Measurements from ENCODE around the gene TM4SF1. TPM values are rescaled to one million over a fixed set of nuclear protein-coding genes. Genes with fewer than 3 reads are reported as not detected.

The TM4SF1 gene
- total RNA-seq, 2 donors from 2014 or later = 0.83 TPM; not detected in 1

GRCh38 chr3:149403443-149403842, 26.0 kb upstream of the TM4SF1 start:
- Mint-ChIP-seq H3K27ac (no peak overlapping the region), H3K4me1 (no peaks in the 10 kb centered on the region), H3K4me3 (no peak overlapping the region), H3K36me3 (ENCODE audit: low read depth) (no peaks in the 10 kb centered on the region), H3K27me3 (peaks cover 11% of the 10 kb centered on the region)
- DNase-seq = no peak
- ATAC-seq = no peak
- H3K9me3 ChIP-seq (ENCODE audit: control insufficient read depth, low read length, poor library complexity, severe bottlenecking) = no peaks in the 10 kb centered on the region

DNA sequence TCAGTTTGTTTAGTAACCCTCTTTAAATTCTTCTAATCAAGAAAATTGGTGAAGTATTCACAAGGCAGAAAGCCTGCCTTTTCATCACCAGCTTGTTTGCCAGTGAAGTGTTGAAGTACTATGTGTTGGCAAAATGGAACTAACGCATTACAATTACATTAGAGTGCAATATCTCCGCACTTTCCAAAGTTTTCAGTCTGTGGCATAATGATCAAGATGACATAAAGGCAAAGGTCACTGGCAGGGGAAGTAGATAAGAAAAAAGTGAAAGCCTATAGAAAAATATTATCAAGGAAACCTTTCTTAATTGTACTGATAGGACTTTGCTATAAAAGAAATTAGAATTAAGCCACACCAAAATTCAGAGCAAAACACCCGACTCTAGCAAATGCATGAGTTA, 25.0 kb upstream of the TM4SF1 start:
- no peak overlapping the region for H3K4me3 Mint-ChIP-seq
- H3K9me3 ChIP-seq (ENCODE audit: control insufficient read depth, low read length, poor library complexity, severe bottlenecking) = no peaks in the 10 kb centered on the region
- no peaks in the 10 kb centered on the region for H3K4me1 Mint-ChIP-seq
- H3K27ac Mint-ChIP-seq = no peak overlapping the region
- H3K27me3 Mint-ChIP-seq = peaks cover 9% of the 10 kb centered on the region
- H3K36me3 Mint-ChIP-seq (ENCODE audit: low read depth) = no peaks in the 10 kb centered on the region
- ATAC-seq (no peak), DNase-seq (no peak)

GRCh38 chr3:149401926-149402310, 24.5 kb upstream of the TM4SF1 start:
- Mint-ChIP-seq H3K27ac (no peak overlapping the region), H3K36me3 (ENCODE audit: low read depth) (no peaks in the 10 kb centered on the region), H3K4me3 (no peak overlapping the region), H3K27me3 (peaks cover 11% of the 10 kb centered on the region), H3K4me1 (no peaks in the 10 kb centered on the region)
- ATAC-seq = no peak
- no peak for DNase-seq
- H3K9me3 ChIP-seq (ENCODE audit: control insufficient read depth, low read length, poor library complexity, severe bottlenecking) = no peaks in the 10 kb centered on the region

DNA sequence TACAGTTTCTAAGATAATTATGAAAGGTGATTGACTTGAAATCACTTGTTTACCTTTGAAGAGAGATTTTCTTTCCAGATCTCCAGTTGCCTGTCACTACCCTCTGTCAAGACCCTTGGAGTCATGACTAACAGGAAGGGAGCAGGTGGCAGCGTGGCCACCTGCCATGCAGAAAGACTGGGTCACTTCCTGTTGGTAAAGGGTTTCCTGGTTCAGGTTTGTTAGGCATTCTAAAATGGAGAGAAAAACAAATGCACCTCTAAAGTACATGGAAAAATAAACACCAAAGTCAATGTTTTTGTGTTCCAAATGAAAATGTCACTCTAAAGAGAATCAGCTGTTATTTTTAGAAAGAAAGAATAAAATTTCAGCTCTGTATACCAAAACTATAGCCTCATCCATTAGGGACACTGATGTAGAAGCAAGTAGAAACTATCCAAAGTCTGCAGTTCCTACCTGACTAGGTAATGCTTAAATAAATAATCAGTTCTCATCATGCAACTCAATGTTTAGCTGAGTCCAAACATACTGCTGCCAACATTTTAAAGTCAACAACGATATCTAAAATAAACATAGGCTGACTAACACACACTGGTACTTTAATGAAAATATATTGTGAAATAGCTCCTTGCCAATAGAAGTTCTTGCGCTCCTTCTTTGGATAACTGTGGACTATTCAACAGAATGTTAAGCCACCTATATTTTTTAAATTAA, 23.9 kb upstream of the TM4SF1 start:
- Mint-ChIP-seq H3K36me3 (ENCODE audit: low read depth) (no peaks in the 10 kb centered on the region), H3K27me3 (peaks cover 15% of the 10 kb centered on the region), H3K4me1 (no peaks in the 10 kb centered on the region), H3K27ac (no peak overlapping the region), H3K4me3 (no peak overlapping the region)
- H3K9me3 ChIP-seq (ENCODE audit: control insufficient read depth, low read length, poor library complexity, severe bottlenecking) = no peaks in the 10 kb centered on the region
- ATAC-seq (no peak), DNase-seq (no peak)

GRCh38 chr3:149400645-149401044, 23.2 kb upstream of the TM4SF1 start:
- DNase-seq (no peak), ATAC-seq (no peak)
- no peaks in the 10 kb centered on the region for H3K9me3 ChIP-seq (ENCODE audit: control insufficient read depth, low read length, poor library complexity, severe bottlenecking)
- Mint-ChIP-seq H3K27ac (no peak overlapping the region), H3K27me3 (peaks cover 15% of the 10 kb centered on the region), H3K4me1 (no peaks in the 10 kb centered on the region), H3K36me3 (ENCODE audit: low read depth) (no peaks in the 10 kb centered on the region), H3K4me3 (no peak overlapping the region)

- Mint-ChIP-seq H3K27me3 (peaks cover 15% of the 10 kb centered on the region), H3K4me3 (no peak overlapping the region), H3K36me3 (ENCODE audit: low read depth) (no peaks in the 10 kb centered on the region), H3K27ac (no peak overlapping the region), H3K4me1 (no peaks in the 10 kb centered on the region)
- ATAC-seq (no peak), DNase-seq (no peak)
- no peaks in the 10 kb centered on the region for H3K9me3 ChIP-seq (ENCODE audit: control insufficient read depth, low read length, poor library complexity, severe bottlenecking)
Measured at GRCh38 chr3:149398296-149398695, 20.8 kb upstream of the TM4SF1 start.

GRCh38 chr3:149397528-149397927, 20.1 kb upstream of the TM4SF1 start:
- Mint-ChIP-seq H3K4me3 (no peak overlapping the region), H3K27me3 (peaks cover 20% of the 10 kb centered on the region), H3K4me1 (no peaks in the 10 kb centered on the region), H3K27ac (no peak overlapping the region), H3K36me3 (ENCODE audit: low read depth) (no peaks in the 10 kb centered on the region)
- no peak for ATAC-seq
- DNase-seq = no peak
- H3K9me3 ChIP-seq (ENCODE audit: control insufficient read depth, low read length, poor library complexity, severe bottlenecking) = no peaks in the 10 kb centered on the region

DNA sequence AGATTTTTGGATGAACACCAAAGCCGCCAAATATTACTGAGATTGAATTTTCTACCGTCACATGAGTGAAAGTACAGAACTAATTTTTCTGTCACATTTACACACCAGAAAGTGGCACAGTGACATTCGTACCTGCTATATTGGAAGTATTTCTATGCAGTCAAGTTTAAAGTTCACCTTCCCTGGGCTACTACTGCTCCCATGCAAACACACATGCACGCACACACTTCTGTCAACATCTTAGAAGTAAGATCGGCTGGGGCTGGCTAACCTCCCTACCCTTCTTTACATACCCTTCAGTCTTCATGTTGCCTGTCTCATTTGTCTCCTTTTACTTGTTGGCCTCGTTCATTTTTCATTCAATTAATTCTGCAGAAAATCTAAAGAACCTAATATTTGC, 19.0 kb upstream of the TM4SF1 start:
- Mint-ChIP-seq H3K27ac (no peak overlapping the region), H3K4me3 (no peak overlapping the region), H3K4me1 (no peaks in the 10 kb centered on the region), H3K27me3 (peaks cover 22% of the 10 kb centered on the region), H3K36me3 (ENCODE audit: low read depth) (no peaks in the 10 kb centered on the region)
- no peak for ATAC-seq
- no peaks in the 10 kb centered on the region for H3K9me3 ChIP-seq (ENCODE audit: control insufficient read depth, low read length, poor library complexity, severe bottlenecking)
- no peak for DNase-seq

DNA sequence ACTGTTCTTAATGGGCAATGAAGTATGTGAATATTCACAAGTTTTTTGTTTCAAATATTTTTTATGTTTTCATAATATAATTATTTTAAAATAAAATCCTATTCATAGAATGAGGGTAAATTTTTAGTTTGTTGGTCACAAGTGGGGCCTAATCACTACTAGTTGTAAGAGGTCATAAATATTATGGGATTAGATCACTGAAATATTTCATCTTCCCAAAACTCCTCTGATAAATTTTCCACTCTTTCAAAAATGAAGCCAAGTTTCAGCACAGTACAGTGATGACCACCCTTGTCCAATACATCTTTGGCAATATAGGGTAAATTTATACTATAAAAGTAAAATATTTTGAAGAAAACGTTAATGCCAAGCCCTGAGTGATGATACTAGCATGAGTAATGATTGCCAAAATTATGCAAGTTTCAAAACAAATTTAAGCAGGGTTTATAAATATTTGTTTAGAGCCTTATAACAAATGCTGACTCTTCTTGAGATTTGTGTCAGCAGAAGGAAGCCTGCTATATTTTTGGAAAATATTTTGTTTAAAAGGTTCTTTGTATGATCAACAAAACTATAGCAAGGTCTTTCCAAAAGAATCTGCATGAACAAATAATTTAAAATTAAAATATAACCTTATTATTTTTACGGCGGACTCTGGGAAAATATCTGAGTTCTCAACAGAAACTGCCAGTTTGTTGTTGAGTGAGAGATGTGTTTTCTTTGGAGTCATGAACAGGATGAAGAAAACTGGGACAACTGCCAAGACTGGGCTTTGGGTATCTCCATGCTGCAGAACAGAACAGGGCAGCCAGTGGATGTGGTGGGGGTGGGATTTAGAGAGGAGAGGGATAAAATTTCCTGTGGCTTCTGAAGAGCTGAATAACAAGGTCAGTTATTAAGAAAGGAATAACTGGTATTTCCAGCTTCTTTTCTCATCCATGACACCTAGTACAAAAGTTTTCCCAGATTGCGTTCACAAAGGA, 17.9 kb upstream of the TM4SF1 start:
- no peaks in the 10 kb centered on the region for H3K9me3 ChIP-seq (ENCODE audit: control insufficient read depth, low read length, poor library complexity, severe bottlenecking)
- ATAC-seq (no peak), DNase-seq (no peak)
- Mint-ChIP-seq H3K4me3 (no peak overlapping the region), H3K27me3 (peaks cover 29% of the 10 kb centered on the region), H3K27ac (no peak overlapping the region), H3K4me1 (no peaks in the 10 kb centered on the region), H3K36me3 (ENCODE audit: low read depth) (no peaks in the 10 kb centered on the region)

GRCh38 chr3:149393345-149394160, 16.1 kb upstream of the TM4SF1 start:
- ATAC-seq = no peak

GRCh38 chr3:149391960-149392359, 14.5 kb upstream of the TM4SF1 start:
- ATAC-seq (no peak), DNase-seq (no peak)
- Mint-ChIP-seq H3K4me1 (no peaks in the 10 kb centered on the region), H3K27me3 (peaks cover 33% of the 10 kb centered on the region), H3K27ac (no peak overlapping the region), H3K36me3 (ENCODE audit: low read depth) (no peaks in the 10 kb centered on the region), H3K4me3 (no peak overlapping the region)
- no peaks in the 10 kb centered on the region for H3K9me3 ChIP-seq (ENCODE audit: control insufficient read depth, low read length, poor library complexity, severe bottlenecking)

More at GRCh38 chr3:149393345-149394160, 16.1 kb upstream of the TM4SF1 start:
- H3K4me1 Mint-ChIP-seq = no peaks in the 10 kb centered on the region
- H3K9me3 ChIP-seq (ENCODE audit: control insufficient read depth, low read length, poor library complexity, severe bottlenecking) = no peaks in the 10 kb centered on the region
- peaks cover 24% of the 10 kb centered on the region for H3K27me3 Mint-ChIP-seq
- no peak overlapping the region for H3K4me3 Mint-ChIP-seq
- H3K27ac Mint-ChIP-seq = no peak overlapping the region
- no peak for DNase-seq
- no peaks in the 10 kb centered on the region for H3K36me3 Mint-ChIP-seq (ENCODE audit: low read depth)

DNA sequence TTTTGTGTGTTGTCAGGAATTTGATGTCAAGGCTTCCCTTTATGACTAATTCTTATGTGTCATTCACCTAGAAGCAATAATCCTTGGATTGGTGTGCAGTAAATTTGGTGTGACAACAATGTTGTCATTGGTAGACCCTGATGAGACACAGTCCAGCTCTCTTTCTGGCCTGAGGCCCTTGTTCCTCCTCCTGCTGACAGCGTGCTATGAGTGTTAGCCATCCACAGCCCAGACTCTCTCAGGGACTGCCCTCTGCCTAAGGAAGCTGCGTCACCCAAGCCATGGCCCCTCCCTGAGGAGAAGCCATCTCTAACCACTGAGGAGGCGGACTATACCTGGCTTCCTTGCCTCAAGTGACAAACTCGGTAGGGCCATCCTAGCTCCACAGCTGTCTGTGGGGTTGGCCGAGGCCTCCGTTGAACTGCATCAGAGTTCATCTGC, 13.3 kb upstream of the TM4SF1 start:
- Mint-ChIP-seq H3K4me3 (no peak overlapping the region), H3K36me3 (ENCODE audit: low read depth) (no peaks in the 10 kb centered on the region), H3K27ac (no peak overlapping the region), H3K27me3 (peaks cover 30% of the 10 kb centered on the region), H3K4me1 (no peaks in the 10 kb centered on the region)
- DNase-seq (no peak), ATAC-seq (no peak)
- H3K9me3 ChIP-seq (ENCODE audit: control insufficient read depth, low read length, poor library complexity, severe bottlenecking) = no peaks in the 10 kb centered on the region

GRCh38 chr3:149390294-149390693, 12.8 kb upstream of the TM4SF1 start:
- no peaks in the 10 kb centered on the region for H3K36me3 Mint-ChIP-seq (ENCODE audit: low read depth)
- ATAC-seq = no peak

More at GRCh38 chr3:149390294-149390693, 12.8 kb upstream of the TM4SF1 start:
- H3K4me3 Mint-ChIP-seq = no peak overlapping the region
- H3K27me3 Mint-ChIP-seq = peaks cover 35% of the 10 kb centered on the region
- no peaks in the 10 kb centered on the region for H3K4me1 Mint-ChIP-seq
- H3K27ac Mint-ChIP-seq = no peak overlapping the region
- DNase-seq = no peak
- no peaks in the 10 kb centered on the region for H3K9me3 ChIP-seq (ENCODE audit: control insufficient read depth, low read length, poor library complexity, severe bottlenecking)
